NCI-H2029 (cell line): Measurements from ENCODE around the gene RILP.

Source experiments
- DNase-seq: peaks from one replicate; lab custom pipeline; 2025; lab: John Stamatoyannopoulos, UW

The RILP gene

GRCh38 chr17:1604831-1605528 lies 44.7 kb downstream of the RILP start:
- DNase-seq, result no peak

DNA sequence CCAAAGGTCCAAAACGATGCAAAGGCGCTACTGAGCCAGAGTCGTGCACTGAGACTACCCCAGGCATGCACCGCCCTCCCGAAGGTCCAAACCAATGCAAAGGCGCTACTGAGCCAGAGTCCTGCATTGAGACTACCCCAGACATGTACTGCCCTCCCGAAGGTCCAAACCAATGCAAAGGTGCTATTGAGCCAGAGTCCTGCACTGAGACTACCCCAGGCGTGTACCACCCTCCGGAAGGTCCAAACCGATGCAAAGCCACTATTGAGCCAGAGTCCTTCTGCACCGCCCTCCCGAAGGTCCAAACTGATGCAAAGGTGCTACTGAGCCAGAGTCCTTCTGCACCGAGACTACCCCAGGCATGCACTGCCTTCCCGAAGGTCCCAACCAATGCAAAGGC lies 48.1 kb downstream of the RILP start:
- DNase-seq, result no peak

- DNase-seq, result no peak
Measured at GRCh38 chr17:1598399-1599095, 51.1 kb downstream of the RILP start.

DNA sequence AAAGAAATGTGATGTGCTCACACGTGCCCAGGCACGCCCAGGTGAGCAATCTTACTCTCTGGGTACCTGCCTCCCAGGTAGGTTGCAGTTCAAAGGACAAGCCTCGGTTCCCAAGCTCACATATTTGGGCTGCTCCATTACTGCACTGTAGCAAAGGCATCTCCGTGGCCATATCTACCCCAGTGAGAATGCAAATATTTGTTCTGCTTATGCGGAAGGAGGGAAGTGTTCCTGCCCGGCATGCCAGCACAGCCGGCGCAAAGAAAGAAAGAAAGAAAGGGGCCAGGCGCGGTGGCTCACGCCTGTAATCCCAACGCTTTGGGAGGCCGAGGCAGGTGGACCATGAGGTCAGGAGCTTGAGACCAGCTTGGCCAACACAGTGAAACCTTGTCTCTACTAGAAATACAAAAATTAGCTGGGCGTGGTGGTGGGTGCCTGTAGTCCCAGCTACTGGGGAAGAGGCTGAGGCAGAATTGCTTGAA lies 51.8 kb downstream of the RILP start:
- DNase-seq, result no peak
